Calu3 (cell line): Measurements from ENCODE around the gene ICOSLG. TPM values are rescaled to one million over a fixed set of nuclear protein-coding genes. Genes with fewer than 3 reads are reported as not detected.
"Not testable (repeated sequence)": the region's sequence is repeated elsewhere in the genome, so short reads cannot be mapped to it uniquely, and the experiment has no call there.

Experiments
- BruUV-seq: library from RNA; stranded (reverse); fragments of 400-500 nt; replicated peaks from 2 replicates; lab custom pipeline; 2021; lab: Mats Ljungman, UMichigan
- CTCF ChIA-PET: fragments of 300-600 bp; sonication (Branson Sonifier 250); formaldehyde crosslinking; loops from one replicate; lab custom pipeline; 2022; ENCODE audit warnings: antibody characterized with exemption; lab: Charles Lee
- DNase-seq: peaks from one replicate; pipeline ENCODE4 v3.0.0; 2022
- H3K27ac Mint-ChIP-seq: one replicate; pipeline ENCODE4 v1.8.0; 2022; ENCODE audit warnings: mixed read lengths; ENCODE audit not compliant: unreplicated experiment
- H3K27me3 Mint-ChIP-seq: one replicate; pipeline ENCODE4 v1.8.0; 2022; ENCODE audit warnings: mixed read lengths; ENCODE audit not compliant: unreplicated experiment
- H3K36me3 Mint-ChIP-seq: one replicate; pipeline ENCODE4 v1.8.0; 2022; ENCODE audit warnings: mild to moderate bottlenecking, moderate library complexity, mixed read lengths; ENCODE audit not compliant: insufficient read depth, unreplicated experiment
- H3K4me1 Mint-ChIP-seq: one replicate; pipeline ENCODE4 v1.8.0; 2022; ENCODE audit warnings: mild to moderate bottlenecking, low read depth, mixed read lengths; ENCODE audit not compliant: unreplicated experiment
- H3K4me3 Mint-ChIP-seq: one replicate; pipeline ENCODE4 v1.8.0; 2022; ENCODE audit warnings: mild to moderate bottlenecking, low read depth, moderate library complexity, mixed read lengths; ENCODE audit not compliant: unreplicated experiment
- H3K9me3 Mint-ChIP-seq: one replicate; pipeline ENCODE4 v1.8.0; 2022; ENCODE audit warnings: low read depth, mixed read lengths; ENCODE audit not compliant: unreplicated experiment
- intact Hi-C: fragments of 100-400 bp; cut with micrococcal nuclease; formaldehyde crosslinking; loops from one replicate; pipeline ENCODE4 v1.10.0; 2022; ENCODE audit not compliant: unreplicated experiment
- total RNA-seq: library from RNA; stranded (reverse); gene quantifications from 2 replicates; pipeline ENCODE4 v1.2.3, GENCODE V29; 2022

Gene ICOSLG
- total RNA-seq, 1 experiment from 2014 or later, result 3.4 TPM

DNA sequence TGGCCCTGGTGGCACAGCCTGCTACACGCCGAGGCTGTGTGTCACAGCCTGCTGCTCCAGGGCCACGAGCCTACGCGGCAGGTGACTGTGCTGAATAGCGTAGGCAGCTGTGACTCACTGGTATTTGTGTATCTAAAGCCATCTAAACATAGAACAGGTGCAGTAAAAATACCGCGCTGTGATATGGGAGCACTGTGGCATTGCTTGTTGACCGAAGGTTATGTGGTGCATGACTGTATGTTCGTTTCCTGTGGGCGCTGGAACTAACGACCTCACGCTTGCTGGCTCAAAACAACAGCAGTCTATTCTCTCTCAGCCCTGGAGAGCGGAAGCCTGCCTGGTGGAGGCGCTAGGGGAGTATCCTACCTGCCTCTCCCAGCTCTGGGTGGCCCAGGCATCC, 3.2 kb upstream of the ICOSLG start:
- H3K4me3 Mint-ChIP-seq, intact Hi-C loops, H3K27me3 Mint-ChIP-seq, H3K4me1 Mint-ChIP-seq, H3K9me3 Mint-ChIP-seq, CTCF ChIA-PET, DNase-seq, H3K27ac Mint-ChIP-seq, H3K36me3 Mint-ChIP-seq, BruUV-seq: not testable (repeated sequence)

DNA sequence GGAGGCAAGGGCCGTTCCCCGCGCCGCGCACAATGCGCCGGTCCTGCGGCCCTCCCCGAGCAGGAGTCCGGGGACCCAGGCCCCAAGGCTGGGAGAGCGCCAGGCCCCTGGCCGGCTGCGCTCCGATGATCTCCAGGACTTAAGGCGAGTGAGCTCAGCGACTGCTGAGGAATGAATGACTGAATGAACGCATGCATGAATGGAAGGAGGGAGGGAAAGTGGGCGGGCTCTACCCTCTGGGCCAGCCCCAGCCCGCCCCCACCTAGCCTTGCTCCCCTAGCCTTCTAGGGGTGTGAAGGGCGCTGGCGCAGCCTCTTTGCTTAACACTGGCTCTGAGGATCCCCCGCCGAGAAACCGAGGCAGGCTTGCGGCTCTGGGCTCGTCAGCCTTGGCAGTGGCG, 538 bp upstream of the ICOSLG start:
- H3K9me3 Mint-ChIP-seq, H3K36me3 Mint-ChIP-seq, BruUV-seq, DNase-seq, H3K4me1 Mint-ChIP-seq, H3K4me3 Mint-ChIP-seq, CTCF ChIA-PET, intact Hi-C loops, H3K27me3 Mint-ChIP-seq, H3K27ac Mint-ChIP-seq: not testable (repeated sequence)

DNA sequence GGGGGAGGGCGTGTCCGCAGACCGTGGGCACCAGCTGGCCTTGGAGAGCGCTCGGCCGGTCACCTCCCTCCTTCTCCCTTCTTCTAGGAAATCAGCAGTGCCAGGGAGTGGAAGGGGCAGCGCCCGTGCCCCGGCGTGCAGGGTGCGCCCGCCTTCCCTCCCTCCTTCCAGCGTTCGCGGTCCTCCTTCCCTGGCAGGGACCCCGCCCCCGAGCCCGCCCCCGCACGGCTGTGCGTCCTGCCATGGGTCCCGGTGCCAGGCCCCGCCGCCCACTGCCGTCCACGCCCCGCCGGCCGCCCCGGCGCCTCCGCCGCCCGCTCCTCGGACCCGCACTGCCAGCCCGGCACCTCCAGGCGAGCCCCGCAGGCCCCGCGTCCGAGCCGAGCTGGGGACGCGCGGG, 390 bp downstream of the ICOSLG start:
- H3K4me3 Mint-ChIP-seq, DNase-seq, H3K9me3 Mint-ChIP-seq, intact Hi-C loops, CTCF ChIA-PET, H3K4me1 Mint-ChIP-seq, BruUV-seq, H3K27ac Mint-ChIP-seq, H3K27me3 Mint-ChIP-seq, H3K36me3 Mint-ChIP-seq: not testable (repeated sequence)

DNA sequence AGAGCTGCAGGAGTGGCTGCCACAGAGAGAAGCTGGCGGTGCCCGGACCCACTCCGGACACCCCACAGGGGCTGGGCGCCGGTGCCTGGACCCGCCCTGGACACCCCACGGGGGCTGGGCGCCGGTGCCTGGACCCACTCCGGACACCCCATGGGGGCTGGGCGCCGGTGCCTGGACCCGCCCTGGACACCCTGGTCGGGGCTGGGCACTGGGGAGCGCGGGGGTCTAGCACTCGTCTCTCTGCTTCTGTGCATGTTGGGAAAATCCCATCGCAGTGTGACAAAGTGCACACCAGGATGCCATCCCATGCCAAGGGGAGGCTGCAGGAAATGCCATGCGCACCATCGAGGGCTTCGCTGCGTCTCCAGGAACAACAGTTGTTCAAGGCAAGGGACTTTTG, 11.2 kb downstream of the ICOSLG start:
- H3K9me3 Mint-ChIP-seq, result not testable (repeated sequence)

DNA sequence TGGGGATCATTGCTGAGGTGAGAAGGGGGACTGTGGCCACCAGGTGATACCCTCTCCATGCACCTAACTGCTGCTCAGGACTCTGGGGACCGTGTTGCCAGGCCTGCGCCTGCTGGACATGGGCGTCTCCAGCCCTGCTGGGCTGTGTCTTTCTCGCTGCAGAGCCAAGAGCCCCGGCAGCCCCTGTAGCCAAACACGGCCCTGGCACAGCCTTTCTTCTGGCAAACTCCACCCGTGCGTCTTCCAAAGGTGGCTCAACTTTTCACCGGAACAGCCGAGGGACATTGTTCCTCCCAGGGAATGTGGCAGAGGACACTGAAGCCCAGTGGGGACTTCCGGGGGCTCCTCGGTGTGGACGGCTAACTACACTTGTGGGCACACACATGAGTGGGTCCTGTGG, 12.6 kb downstream of the ICOSLG start:
- BruUV-seq, H3K4me3 Mint-ChIP-seq, DNase-seq, H3K4me1 Mint-ChIP-seq, H3K27ac Mint-ChIP-seq, intact Hi-C loops, H3K9me3 Mint-ChIP-seq, H3K27me3 Mint-ChIP-seq, H3K36me3 Mint-ChIP-seq, CTCF ChIA-PET: not testable (repeated sequence)

More for the DNA sequence above, 11.2 kb downstream of the ICOSLG start:
- DNase-seq, H3K36me3 Mint-ChIP-seq, H3K4me1 Mint-ChIP-seq, H3K27me3 Mint-ChIP-seq, H3K27ac Mint-ChIP-seq, BruUV-seq, intact Hi-C loops, CTCF ChIA-PET, H3K4me3 Mint-ChIP-seq: not testable (repeated sequence)

DNA sequence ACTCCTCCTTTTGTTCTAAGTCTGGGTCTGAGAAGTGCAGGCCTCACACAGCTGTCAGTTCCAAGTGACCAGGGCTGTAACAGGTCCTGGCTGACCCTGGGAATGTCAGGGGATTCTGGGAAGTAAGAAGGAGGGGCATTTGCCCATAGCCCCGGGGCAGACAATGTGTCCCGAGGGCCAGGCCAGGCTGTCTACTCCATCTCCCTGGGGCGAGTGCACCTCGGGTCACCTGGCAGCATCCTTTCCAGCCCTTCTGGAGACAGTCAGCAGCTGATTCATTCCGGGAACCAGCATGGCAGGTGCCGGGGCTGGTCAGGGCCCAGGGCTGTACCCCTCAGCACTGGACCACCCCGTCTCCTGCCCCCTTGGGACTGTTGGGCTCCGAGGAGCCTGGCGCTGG, 13.1 kb downstream of the ICOSLG start:
- H3K4me1 Mint-ChIP-seq, H3K27me3 Mint-ChIP-seq, BruUV-seq, H3K9me3 Mint-ChIP-seq, DNase-seq, H3K27ac Mint-ChIP-seq, intact Hi-C loops, H3K36me3 Mint-ChIP-seq, H3K4me3 Mint-ChIP-seq, CTCF ChIA-PET: not testable (repeated sequence)

DNA sequence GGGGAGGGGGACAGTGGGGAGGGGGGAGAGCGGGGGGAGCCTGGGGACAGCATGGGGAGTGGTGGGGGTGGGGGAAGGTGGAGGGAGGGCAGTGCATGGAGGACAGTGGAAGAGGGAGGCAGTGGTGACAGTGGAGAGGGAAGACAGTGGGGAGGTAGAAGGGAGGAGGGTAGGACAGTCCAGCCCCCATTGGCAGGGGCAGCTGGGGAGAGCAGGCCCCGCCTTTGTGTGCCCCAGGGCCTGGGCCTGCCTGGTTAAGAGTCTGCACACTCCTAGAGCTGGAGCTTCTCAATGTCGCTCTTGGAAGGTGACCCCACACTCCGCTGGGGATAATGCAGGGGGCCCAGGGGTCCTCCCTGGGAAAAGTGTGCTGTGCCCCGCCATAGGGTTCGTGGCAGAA, 15.1 kb downstream of the ICOSLG start:
- H3K9me3 Mint-ChIP-seq, H3K4me3 Mint-ChIP-seq, DNase-seq, H3K27ac Mint-ChIP-seq, H3K4me1 Mint-ChIP-seq, CTCF ChIA-PET, intact Hi-C loops, BruUV-seq, H3K27me3 Mint-ChIP-seq, H3K36me3 Mint-ChIP-seq: not testable (repeated sequence)

DNA sequence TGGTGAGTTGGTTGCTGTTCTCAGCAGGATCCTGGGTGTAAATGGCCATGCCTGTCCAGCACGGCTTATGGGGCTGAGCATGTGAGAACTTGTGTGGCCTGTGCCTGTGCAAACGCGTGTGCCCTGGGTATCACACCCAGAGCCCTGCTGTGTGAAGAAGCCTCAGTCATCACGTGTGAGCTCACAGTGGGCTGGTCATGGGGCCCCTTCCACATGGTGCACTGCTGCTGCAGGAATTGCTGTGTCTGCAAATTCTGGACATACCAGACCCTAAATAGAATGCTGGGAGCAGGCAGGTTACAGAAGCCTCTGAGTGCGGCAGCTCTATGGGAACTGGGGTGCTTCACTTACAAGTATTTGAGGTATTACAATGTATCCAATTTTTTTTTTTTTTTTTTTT, 17.4 kb downstream of the ICOSLG start:
- DNase-seq, BruUV-seq, H3K4me3 Mint-ChIP-seq, intact Hi-C loops, H3K9me3 Mint-ChIP-seq, H3K27ac Mint-ChIP-seq, H3K27me3 Mint-ChIP-seq, CTCF ChIA-PET, H3K36me3 Mint-ChIP-seq, H3K4me1 Mint-ChIP-seq: not testable (repeated sequence)

DNA sequence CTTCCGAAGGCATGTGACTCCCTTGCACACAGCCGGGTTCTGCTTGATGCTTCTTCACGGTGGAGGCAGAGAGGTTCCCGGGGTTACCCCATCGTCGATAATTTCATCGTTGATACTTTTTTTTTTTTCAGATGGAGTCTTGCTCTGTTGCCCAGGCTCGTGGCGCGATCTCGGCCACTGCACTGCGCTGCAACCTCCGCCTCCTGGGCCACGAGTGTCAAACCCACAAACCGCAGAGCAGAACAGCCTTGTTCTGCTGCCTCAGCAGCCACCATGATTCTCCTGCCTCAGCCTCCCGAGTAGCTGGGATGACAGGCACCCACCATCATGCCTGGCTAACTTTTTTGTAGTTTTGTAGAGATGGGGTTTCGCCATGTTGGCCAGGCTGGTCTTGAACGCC, 20.1 kb downstream of the ICOSLG start:
- H3K36me3 Mint-ChIP-seq, DNase-seq, CTCF ChIA-PET, H3K9me3 Mint-ChIP-seq, BruUV-seq, H3K27ac Mint-ChIP-seq, H3K4me1 Mint-ChIP-seq, intact Hi-C loops, H3K27me3 Mint-ChIP-seq, H3K4me3 Mint-ChIP-seq: not testable (repeated sequence)

DNA sequence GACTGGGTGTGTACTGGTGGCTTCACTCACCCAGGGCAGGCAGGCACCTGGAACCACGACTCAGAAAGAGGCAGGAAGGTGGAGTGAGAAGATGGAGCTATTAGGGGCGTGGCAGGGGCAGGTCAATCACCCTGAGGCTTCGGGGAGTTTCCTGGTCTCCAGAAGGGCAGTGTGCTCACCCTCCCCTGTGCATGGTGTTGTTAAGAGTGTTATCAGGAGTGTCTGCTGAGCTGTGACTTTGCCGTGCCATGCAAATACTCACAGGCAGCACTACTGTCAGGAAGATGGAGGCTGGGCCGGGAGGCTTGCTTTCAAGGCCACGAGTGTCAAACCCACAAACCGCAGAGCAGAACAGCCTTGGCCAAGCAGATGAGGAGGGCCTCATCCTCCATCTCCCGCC, 22.3 kb downstream of the ICOSLG start:
- H3K36me3 Mint-ChIP-seq, H3K27ac Mint-ChIP-seq, H3K4me1 Mint-ChIP-seq, CTCF ChIA-PET, H3K9me3 Mint-ChIP-seq, DNase-seq, H3K27me3 Mint-ChIP-seq, H3K4me3 Mint-ChIP-seq, BruUV-seq, intact Hi-C loops: not testable (repeated sequence)
